Stomach (tissue), 4 donors: Measurements from ENCODE around the gene PHETA1.

Experiments used
- CTCF ChIP-seq, 7 experiments: fragments of 450-650 bp in 4 of 7; fragments of 200-600 bp in 3 of 7; sonication (generic) in 3 of 7; IDR thresholded peaks; one replicate each; pipeline ENCODE4 v1.5.1; 2016 to 2019; ENCODE audit warnings: antibody characterized with exemption in 7 of 7, control low read depth in 2 of 7, mild to moderate bottlenecking in 1 of 7
- POLR2A ChIP-seq, 4 donors: fragments of 450-650 bp; IDR thresholded peaks; one replicate each; pipeline ENCODE4 v1.6.1; 2016; ENCODE audit warnings: antibody characterized with exemption in 4 of 4, control low read depth in 2 of 4, mild to moderate bottlenecking in 1 of 4, moderate library complexity in 1 of 4

GRCh38 chr12:111405859-111406473 lies 37.1 kb upstream of the PHETA1 start, which contains the start of gene SH2B3:
- no peak for TF ChIP-seq CTCF (IDR thresholded peaks at IDR 0.05)
- TF ChIP-seq POLR2A (IDR thresholded peaks at IDR 0.05): no peak
